ENCODE results near the gene BDP1.
A peak's percentile ranks its signal among the peaks of the same experiment; 100 is the strongest.
"Not testable (repeated sequence)": the region's sequence is repeated elsewhere in the genome, so short reads cannot be mapped to it uniquely, and the experiment has no call there.

The BDP1 gene

DNA sequence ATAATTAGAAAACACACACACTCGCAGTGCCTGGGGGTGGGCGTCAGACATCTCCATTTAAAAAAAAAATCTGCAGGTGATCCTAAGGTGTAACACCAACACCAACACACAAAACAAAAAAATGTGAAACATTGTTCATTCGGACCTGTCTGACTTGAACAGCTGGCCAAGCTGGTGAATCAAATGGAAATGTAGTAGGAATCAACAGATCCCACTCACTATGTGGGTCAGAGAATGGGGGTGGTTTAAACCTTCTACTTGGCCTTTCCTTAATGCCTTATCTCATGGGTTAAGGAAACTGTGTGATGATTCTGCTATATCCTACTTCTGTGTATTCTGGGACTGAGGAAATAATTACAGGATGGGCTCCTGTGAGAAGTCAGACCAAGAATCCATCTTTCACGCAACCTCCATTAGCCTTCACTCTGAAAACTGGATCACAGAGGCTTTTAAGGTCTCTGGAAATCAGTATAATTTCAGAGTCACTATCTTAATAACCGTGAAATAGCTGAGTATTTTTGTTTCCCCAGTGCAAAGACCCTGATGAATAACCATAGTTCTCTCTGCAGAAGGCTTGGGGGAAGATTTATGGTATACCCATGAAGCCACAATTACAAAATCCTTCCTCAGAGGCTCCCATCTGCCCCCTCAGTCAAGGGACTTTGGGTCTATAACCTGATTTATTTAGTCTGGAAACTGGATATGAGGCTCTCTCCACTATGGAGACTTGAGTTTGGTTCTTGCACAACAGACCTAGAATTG lies 114.5 kb downstream of the BDP1 start:
- DNase-seq (ENCODE audit: low read depth): no peak
- TF ChIP-seq, protein P1, sequence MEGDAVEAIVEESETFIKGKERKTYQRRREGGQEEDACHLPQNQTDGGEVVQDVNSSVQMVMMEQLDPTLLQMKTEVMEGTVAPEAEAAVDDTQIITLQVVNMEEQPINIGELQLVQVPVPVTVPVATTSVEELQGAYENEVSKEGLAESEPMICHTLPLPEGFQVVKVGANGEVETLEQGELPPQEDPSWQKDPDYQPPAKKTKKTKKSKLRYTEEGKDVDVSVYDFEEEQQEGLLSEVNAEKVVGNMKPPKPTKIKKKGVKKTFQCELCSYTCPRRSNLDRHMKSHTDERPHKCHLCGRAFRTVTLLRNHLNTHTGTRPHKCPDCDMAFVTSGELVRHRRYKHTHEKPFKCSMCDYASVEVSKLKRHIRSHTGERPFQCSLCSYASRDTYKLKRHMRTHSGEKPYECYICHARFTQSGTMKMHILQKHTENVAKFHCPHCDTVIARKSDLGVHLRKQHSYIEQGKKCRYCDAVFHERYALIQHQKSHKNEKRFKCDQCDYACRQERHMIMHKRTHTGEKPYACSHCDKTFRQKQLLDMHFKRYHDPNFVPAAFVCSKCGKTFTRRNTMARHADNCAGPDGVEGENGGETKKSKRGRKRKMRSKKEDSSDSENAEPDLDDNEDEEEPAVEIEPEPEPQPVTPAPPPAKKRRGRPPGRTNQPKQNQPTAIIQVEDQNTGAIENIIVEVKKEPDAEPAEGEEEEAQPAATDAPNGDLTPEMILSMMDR (IDR thresholded peaks at IDR 0.05; ENCODE audit: control insufficient read depth, insufficient read depth, low read depth, low read length, missing control alignments): no peak
- H3K4me3 ChIP-seq (ENCODE audit: control insufficient read depth, low read depth, low read length): no peak overlapping the region

DNA sequence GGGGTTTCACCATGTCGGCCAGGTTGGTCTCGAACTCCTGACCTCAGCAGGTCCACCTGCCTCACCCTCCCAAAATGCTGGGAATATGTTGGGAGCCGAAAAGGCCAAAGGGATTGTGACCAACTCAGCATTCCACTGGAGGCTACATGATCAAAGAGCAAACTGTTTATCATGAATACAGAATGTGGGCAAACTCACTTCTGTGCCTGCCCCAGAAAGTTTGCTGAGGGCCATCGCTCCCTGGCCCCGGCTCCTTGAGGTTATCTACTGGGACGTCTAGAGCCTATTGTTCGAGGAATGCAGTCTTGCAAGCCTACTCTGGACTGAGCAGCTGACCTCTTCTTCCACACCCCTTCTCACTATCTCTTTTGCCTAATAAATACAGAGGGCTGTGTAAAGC lies 116.4 kb downstream of the BDP1 start:
- not testable (repeated sequence) for DNase-seq (ENCODE audit: low read depth); H3K4me3 ChIP-seq (ENCODE audit: control insufficient read depth, low read depth, low read length)

DNA sequence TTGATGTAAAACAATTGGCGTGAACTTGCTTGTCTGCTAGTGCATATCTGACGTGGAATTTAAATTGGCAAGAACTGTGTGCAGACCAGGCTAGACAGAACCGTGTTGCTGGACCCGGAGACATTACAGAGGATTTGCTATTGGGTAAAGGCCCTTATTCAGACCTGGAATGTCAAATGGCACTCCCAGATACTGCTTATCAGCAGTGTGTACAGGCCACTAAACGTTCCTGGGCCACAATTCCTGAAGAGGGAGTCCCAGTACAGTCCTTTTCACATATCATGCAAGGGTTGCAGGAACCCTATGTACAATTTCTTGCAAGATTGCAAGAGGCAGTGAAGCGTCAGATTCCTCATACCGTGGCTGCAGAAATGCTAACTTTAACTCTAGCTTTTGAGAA lies 118.1 kb downstream of the BDP1 start:
- DNase-seq (ENCODE audit: low read depth): no peak
- H3K4me3 ChIP-seq (ENCODE audit: control insufficient read depth, low read depth, low read length): no peak overlapping the region
- TF ChIP-seq, protein P1 (IDR thresholded peaks at IDR 0.05; ENCODE audit: control insufficient read depth, insufficient read depth, low read depth, low read length, missing control alignments): no peak

DNA sequence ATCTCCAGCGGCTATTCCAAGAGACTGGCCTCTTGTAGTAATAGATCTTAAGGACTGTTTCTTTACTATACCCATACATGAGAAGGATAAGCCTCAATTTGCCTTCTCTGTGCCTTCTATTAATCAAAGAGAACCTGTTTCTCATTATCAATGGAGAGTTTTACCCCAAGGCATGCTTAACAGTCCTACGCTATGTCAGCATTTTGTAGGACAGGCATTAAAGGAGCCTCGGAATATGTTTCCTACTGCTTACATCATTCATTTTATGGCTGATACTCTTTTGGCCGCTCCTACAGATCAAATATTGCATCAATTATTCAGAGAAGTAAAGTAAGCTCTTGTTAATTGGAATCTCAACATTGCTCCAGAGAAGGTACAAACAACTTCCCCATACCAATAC lies 120.1 kb downstream of the BDP1 start:
- H3K4me3 ChIP-seq (ENCODE audit: control insufficient read depth, low read depth, low read length): not testable (repeated sequence)

DNA sequence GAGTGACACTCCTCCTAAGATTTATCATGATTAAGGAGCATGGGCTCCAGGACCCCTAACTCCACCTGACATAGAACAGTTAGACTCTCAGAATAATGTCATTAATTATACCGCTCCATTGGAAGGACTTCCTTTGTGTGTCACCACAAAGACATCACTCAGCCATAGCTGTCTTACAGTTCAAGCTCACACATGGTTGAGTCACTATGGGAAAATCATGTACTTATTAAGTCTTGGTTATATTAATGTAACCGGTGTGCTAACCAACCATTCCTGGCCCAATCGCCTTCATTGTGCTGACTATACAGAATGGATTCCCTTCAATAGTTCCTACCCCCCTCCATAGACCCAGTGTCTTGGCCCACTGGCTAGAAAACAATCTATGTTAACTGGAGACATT lies 120.8 kb downstream of the BDP1 start:
- TF ChIP-seq, protein P1 (IDR thresholded peaks at IDR 0.05; ENCODE audit: control insufficient read depth, insufficient read depth, low read depth, low read length, missing control alignments): no peak
- H3K4me3 ChIP-seq (ENCODE audit: control insufficient read depth, low read depth, low read length): no peak overlapping the region
- no peak for DNase-seq (ENCODE audit: low read depth)

More for the DNA sequence above, 120.1 kb downstream of the BDP1 start:
- not testable (repeated sequence) for DNase-seq (ENCODE audit: low read depth)

DNA sequence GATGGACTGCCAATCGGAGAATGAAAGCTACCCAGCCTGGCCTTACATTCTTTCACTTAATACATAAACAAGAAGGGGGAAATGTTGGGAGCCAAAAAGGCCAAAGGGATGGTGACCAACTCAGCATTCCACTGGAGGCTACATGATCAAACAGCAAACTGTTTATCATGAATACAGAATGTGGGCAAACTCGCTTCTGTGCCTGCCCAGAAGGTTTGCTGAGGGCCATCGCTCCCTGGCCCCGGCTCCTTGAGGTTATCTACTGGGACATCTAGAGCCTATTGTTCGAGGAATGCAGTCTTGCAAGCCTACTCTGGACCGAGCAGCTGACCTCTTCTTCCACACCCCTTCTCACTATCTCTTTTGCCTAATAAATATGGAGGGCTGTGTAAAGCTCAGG lies 122.4 kb downstream of the BDP1 start:
- H3K4me3 ChIP-seq (ENCODE audit: control insufficient read depth, low read depth, low read length); DNase-seq (ENCODE audit: low read depth): not testable (repeated sequence)

DNA sequence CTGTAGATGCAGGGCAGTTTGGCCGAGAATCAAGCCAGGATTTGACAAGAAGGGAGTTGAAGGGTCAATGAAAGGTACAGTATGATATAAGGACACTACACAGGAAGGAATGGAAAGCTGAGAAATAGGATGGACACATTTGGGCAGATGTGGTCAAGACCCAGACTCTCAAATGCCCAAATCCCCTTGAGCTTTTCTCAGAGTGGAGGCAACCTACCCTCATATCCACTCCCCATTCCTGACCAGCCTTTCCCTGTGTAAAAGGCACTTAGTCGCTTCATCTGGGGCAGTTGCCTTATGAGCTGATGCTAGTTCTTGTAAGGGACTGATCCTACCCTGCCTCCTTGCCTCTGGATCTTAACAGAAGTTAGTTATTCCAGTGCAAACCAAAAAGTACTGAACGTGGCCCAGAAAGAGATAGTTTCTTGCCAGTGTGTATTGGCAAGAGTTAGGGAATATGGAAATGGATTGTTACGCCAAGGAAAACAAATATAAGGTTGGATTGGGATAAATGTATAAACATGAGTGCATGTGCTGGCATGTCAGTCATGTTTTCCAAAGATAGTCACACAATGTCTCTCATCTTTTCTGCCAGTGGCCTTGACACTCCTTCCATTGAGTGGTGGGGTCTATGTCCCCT lies 127.6 kb downstream of the BDP1 start:
- no peak for DNase-seq (ENCODE audit: low read depth)
- TF ChIP-seq, protein P1 (IDR thresholded peaks at IDR 0.05; ENCODE audit: control insufficient read depth, insufficient read depth, low read depth, low read length, missing control alignments): no peak
- no peak overlapping the region for H3K4me3 ChIP-seq (ENCODE audit: control insufficient read depth, low read depth, low read length)

DNA sequence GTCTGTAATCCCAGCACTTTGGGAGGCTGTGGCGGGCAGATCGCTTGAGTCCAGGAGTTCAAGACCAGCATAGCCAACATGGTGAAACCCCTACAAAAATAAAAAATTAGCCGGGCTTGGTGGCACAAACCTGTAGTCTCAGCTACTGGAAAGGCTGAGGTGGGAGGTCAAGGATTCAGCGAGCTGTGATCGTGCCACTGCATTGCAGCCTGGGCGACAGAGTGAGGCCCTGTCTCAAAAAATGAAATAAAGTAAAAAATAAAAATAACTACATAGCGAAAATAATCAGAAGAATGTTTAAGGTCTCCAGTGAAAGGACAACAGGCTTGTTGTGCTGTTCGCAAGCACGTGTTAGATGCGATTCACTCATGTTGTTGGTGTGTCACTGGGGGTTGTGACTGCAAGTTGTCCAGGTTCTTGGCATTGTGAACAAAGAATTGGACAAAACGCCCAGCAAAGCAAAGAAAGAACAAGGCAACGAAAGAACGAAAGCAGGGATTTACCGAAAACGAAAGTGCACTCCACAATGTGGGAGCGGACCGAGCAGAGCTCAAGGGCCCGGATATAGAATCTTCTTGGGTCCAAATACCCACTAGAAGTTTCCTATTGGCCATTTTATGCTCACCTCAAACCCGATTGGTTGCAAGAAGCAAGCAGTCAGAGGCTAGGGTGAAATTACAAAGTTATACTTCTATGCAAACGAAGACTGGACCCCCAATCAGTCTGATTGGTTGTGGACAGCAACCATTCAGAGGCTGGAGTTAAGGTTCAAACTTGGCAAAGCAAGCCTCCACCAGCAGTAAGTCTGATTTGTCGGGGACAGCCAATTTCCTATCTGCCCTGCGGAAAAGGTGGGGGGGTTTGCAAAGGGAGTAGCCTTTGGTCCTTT lies 130.8 kb downstream of the BDP1 start:
- no peak for DNase-seq (ENCODE audit: low read depth)
- TF ChIP-seq, protein P1 (IDR thresholded peaks at IDR 0.05; ENCODE audit: control insufficient read depth, insufficient read depth, low read depth, low read length, missing control alignments): no peak
- peak overlapping the region; percentile 53 for H3K4me3 ChIP-seq (ENCODE audit: control insufficient read depth, low read depth, low read length)
